Calu3 (cell line): ENCODE results near the gene CDC25C. TPM values are rescaled to one million over a fixed set of nuclear protein-coding genes. Genes with fewer than 3 reads are reported as not detected.
A peak's percentile ranks its signal among the peaks of the same experiment; 100 is the strongest.

Source experiments
- BruUV-seq: library from RNA; stranded (reverse); fragments of 400-500 nt; replicated peaks from 2 replicates; lab custom pipeline; 2021; lab: Mats Ljungman, UMichigan
- CTCF ChIA-PET: fragments of 300-600 bp; sonication (Branson Sonifier 250); formaldehyde crosslinking; loops from one replicate; lab custom pipeline; 2022; ENCODE audit warnings: antibody characterized with exemption; lab: Charles Lee
- DNase-seq: peaks from one replicate; pipeline ENCODE4 v3.0.0; 2022
- H3K27ac Mint-ChIP-seq: one replicate; pipeline ENCODE4 v1.8.0; 2022; ENCODE audit warnings: mixed read lengths; ENCODE audit not compliant: unreplicated experiment
- H3K27me3 Mint-ChIP-seq: one replicate; pipeline ENCODE4 v1.8.0; 2022; ENCODE audit warnings: mixed read lengths; ENCODE audit not compliant: unreplicated experiment
- H3K36me3 Mint-ChIP-seq: one replicate; pipeline ENCODE4 v1.8.0; 2022; ENCODE audit warnings: mild to moderate bottlenecking, moderate library complexity, mixed read lengths; ENCODE audit not compliant: insufficient read depth, unreplicated experiment
- H3K4me1 Mint-ChIP-seq: one replicate; pipeline ENCODE4 v1.8.0; 2022; ENCODE audit warnings: mild to moderate bottlenecking, low read depth, mixed read lengths; ENCODE audit not compliant: unreplicated experiment
- H3K4me3 Mint-ChIP-seq: one replicate; pipeline ENCODE4 v1.8.0; 2022; ENCODE audit warnings: mild to moderate bottlenecking, low read depth, moderate library complexity, mixed read lengths; ENCODE audit not compliant: unreplicated experiment
- H3K9me3 Mint-ChIP-seq: one replicate; pipeline ENCODE4 v1.8.0; 2022; ENCODE audit warnings: low read depth, mixed read lengths; ENCODE audit not compliant: unreplicated experiment
- CTCF ChIP-seq: fragments of 200-600 bp; IDR thresholded peaks from one replicate; pipeline ENCODE4 v1.8.0; 2022; ENCODE audit warnings: antibody characterized with exemption; ENCODE audit not compliant: unreplicated experiment
- intact Hi-C: fragments of 100-400 bp; cut with micrococcal nuclease; formaldehyde crosslinking; loops from one replicate; pipeline ENCODE4 v1.10.0; 2022; ENCODE audit not compliant: unreplicated experiment
- total RNA-seq: library from RNA; stranded (reverse); gene quantifications from 2 replicates; pipeline ENCODE4 v1.2.3, GENCODE V29; 2022

The CDC25C gene
- total RNA-seq, 1 experiment from 2014 or later, result 15.4 TPM

- intact Hi-C loops, result no loop called here
- no peak for TF ChIP-seq CTCF
- Mint-ChIP-seq H3K4me3 (no peak overlapping the region), H3K4me1 (peaks cover 9% of the 10 kb centered on the region), H3K9me3 (no peaks in the 10 kb centered on the region), H3K27ac (no peak overlapping the region), H3K27me3 (no peaks in the 10 kb centered on the region), H3K36me3 (no peaks in the 10 kb centered on the region)
- no peak for DNase-seq
- BruUV-seq, result no TSS peak
- CTCF ChIA-PET, result no interaction called here
Measured at GRCh38 chr5:138364576-138364975, 33.0 kb upstream of the CDC25C start.

GRCh38 chr5:138360941-138361452 lies 29.4 kb upstream of the CDC25C start:
- no peak for DNase-seq
- no peak for TF ChIP-seq CTCF
- CTCF ChIA-PET, result no interaction called here
- intact Hi-C loops, result no loop called here
- BruUV-seq, result no TSS peak
- H3K4me1 Mint-ChIP-seq, result peaks cover 9% of the 10 kb centered on the region
- H3K36me3 Mint-ChIP-seq, result no peaks in the 10 kb centered on the region
- H3K4me3 Mint-ChIP-seq, result no peak overlapping the region
- no peak overlapping the region for H3K27ac Mint-ChIP-seq
- H3K9me3 Mint-ChIP-seq, result no peaks in the 10 kb centered on the region
- no peaks in the 10 kb centered on the region for H3K27me3 Mint-ChIP-seq

- Mint-ChIP-seq H3K27me3 (no peaks in the 10 kb centered on the region), H3K36me3 (peaks cover 4% of the 10 kb centered on the region), H3K4me3 (no peak overlapping the region), H3K27ac (no peak overlapping the region), H3K9me3 (no peaks in the 10 kb centered on the region), H3K4me1 (peaks cover 15% of the 10 kb centered on the region)
- intact Hi-C loops, result loop anchor here (5.0 kb wide), 1 partner anchor 177 kb away; no protein-coding TSS in a partner anchor
- CTCF ChIA-PET, result no interaction called here
- no peak for DNase-seq
- no peak for TF ChIP-seq CTCF
- BruUV-seq, result no TSS peak
Measured at GRCh38 chr5:138359621-138360020, 28.0 kb upstream of the CDC25C start.

GRCh38 chr5:138354926-138355378 lies 23.3 kb upstream of the CDC25C start:
- intact Hi-C loops, result loop anchor here (5.0 kb wide), 1 partner anchor 173 kb away; no protein-coding TSS in a partner anchor
- no peak for TF ChIP-seq CTCF
- DNase-seq, result peak; percentile 57
- peaks cover 6% of the 10 kb centered on the region for H3K9me3 Mint-ChIP-seq
- CTCF ChIA-PET, result interaction anchor here (0.6 to 3.8 kb wide), 6 partner anchors 17 to 188 kb away, joined by 3 to 54 read pairs (median 4); partner anchors contain the start of genes CDC23, CDC25C, ETF1 and FAM53C
- no peaks in the 10 kb centered on the region for H3K27me3 Mint-ChIP-seq
- peaks cover 41% of the 10 kb centered on the region for H3K36me3 Mint-ChIP-seq
- H3K27ac Mint-ChIP-seq, result peak overlapping the region; percentile 95
- H3K4me1 Mint-ChIP-seq, result peaks cover 17% of the 10 kb centered on the region
- no TSS peak for BruUV-seq
- H3K4me3 Mint-ChIP-seq, result peak overlapping the region; percentile 96
